GM12873 (cell line): Measurements from ENCODE around the gene CCL15.

Experiments
- CTCF ChIP-seq: IDR thresholded peaks from 2 replicates; pipeline ENCODE4 v1.5.1; 2012; ENCODE audit warnings: low read depth, mild to moderate bottlenecking, moderate library complexity, low read length, control low read depth; ENCODE audit not compliant: insufficient read depth; ENCODE audit errors: missing control alignments

Gene CCL15

GRCh38 chr17:35965272-35965671 is 36.1 kb downstream of the CCL15 start:
- TF ChIP-seq CTCF = no peak

- TF ChIP-seq CTCF = no peak
These were observed 37.7 kb downstream of the CCL15 start for GRCh38 chr17:35963663-35964062.

- no peak for TF ChIP-seq CTCF
These were observed 47.6 kb downstream of the CCL15 start for GRCh38 chr17:35953720-35954119.

GRCh38 chr17:35949401-35949800 is 52.0 kb downstream of the CCL15 start:
- no peak for TF ChIP-seq CTCF

GRCh38 chr17:35948092-35948491 is 53.3 kb downstream of the CCL15 start:
- no peak for TF ChIP-seq CTCF
